Measurements from ENCODE around the gene CTNND2.

Gene CTNND2

DNA sequence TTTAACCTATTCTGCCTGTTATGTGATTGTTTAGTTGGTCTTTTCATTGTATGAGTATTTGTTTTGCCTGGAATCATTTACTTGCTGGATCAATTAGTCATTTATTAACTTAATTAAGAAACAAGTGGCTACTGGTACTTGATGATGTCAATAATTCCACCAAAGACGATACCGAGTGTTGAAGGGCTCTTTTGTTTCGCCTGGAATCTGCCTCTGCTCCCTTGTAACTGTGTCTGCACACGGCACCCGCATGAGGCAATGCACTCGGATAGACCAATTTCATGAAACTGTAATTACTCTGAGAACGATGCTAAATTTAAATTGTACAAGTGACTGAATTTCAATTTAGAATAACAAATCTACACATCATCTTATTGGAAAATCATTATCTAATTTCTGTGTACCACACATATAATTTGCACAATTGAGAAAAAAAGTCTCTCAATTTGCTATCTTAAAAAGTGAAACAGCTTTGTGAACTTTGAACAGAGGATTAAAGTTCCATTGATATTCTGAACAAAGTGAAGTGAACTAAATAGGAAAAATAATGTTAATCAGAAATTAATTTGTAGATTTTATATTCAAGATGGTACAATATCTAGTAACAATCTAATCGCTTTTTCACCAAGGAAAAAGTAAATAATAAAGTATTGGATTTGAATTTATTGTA is 143.2 kb downstream of the CTNND2 start:
- DNase-seq, result no peak

DNA sequence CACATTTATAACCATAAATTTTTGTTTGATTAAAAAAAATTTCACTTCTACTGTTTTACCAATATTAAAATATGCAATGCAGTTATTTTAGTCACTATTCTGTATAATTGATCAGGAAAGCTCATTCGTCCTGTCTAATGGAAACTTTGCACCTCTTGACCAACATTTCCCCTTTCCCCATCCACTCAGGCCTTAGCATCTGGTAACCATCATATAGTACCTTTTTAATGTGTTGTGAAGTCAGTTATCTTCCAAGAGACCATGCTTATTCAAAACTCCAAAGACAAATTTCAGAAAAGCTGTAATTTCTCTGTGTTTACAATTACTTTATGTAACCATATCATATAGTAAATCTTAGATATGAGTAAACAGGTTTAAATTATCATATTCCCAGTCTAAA is 145.9 kb downstream of the CTNND2 start:
- DNase-seq, result no peak

DNA sequence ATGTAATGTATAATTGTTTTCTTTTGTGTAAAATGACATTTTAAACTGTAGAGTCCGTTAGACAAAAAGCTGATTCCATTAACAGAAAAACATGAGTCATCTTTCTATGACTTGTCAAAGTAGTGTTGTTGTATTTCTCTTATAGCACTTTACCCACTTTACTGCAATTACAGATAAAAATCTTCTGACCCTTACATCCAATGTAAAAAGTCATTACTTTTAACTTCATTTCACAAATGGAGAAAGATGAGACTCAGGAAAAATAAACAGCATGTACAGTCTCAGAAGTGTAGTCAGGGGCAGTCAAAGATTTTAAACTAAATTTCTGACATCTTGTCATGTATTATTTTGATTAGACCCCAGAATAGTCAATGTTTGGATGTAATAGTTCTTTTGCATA is 146.6 kb downstream of the CTNND2 start:
- no peak for DNase-seq

DNA sequence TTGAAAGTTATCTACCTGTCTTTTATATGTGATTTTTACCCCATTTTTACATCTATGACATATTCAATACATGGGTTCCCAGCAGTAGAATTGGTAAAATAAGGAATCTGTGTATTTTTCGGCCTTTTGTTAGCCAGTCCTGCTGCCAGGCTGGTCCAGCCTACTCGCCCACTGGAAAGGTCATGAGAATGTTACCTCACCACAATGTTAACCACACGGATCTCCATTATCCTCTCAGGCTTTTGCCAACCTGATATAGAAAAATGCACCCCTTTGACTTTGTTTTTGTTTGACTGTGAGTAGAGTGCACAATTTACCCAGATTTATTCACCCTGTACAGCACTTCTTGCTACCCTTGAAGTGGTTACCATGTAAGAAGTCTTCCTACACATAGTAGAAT is 167.2 kb downstream of the CTNND2 start:
- no peak for DNase-seq

DNA sequence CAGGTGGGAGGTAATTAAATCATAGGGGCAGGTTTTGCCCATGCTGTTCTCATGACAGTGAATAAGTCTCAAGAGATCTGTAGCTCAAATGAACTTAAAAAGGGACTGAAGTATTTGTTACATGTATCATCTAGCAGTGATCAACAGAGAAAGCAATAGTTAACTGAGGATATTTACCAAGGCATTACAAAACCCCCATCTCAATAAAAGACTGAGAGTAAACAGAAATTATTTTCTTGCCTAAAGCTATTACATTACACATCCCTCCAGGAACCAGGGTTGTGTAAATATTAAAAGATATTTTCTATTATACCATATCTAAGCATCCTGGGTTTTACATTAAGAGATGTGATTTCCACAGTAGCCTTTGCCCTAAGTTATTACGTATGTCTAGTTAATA is 169.9 kb downstream of the CTNND2 start:
- DNase-seq, result no peak

DNA sequence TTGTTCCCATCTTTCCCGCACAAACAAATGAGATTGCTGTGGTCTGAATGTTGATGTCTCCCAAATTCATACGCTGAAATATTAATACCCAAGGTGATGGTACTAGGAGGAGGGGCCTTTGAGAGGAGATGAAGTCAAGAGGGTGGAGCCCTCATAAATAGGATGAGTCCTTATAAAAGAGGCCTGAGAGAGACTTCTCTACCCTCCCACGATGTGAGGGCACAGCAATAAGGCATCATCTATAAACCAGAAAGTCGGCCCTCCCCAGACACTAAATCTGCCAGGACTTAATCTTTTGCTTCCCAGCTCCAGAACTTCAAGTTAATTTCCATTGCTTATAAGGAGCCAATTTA is 170.4 kb downstream of the CTNND2 start:
- no peak for DNase-seq

DNA sequence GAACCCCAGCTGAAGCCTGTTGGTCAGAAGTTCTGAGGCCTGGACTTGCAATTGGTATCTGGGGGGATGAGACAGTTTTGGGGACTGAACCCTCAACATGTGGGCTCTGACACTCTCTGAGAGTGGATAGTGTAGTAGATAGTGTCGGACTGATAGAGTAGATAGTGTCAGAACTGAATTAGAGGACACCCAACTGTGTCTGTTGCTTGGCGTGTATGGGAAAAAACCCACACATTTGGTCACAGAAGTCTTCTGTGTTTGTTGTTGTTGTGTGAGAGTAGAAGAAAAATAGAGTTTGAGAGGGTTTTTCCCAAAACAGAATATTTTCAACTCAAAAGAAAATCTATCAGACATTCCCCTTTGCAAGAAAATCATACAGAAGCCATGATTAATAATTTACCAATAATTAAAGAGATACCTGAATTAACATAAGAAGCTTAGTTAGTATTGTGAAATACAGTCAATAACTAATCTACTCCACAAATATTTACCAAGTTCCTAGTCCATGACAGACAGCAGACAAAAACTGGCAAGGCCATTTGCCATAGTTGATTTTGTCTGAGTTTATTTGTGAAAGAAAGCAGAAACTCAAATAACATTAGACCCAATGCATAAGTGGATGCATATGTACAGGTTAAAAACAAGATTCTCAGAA is 170.9 kb downstream of the CTNND2 start:
- no peak for DNase-seq

DNA sequence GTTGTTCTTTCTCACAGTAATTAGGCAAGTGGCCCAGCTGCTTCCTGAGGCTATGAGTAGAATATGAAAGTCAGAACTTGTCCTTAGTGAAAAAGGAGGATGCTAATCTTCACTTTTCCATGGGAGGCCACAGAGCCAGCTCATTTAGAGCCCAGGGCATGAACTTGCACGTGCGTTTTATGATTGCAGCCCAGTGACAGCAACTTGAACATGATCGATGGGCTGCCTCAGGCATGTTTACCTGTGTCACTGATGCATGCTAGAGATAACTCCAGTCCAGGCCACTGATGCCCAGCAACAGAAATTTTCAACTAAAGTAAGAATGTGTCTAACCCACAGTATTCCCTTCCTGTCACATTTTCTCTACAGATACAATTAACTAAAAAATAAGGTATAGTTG is 179.3 kb downstream of the CTNND2 start:
- no peak for DNase-seq

DNA sequence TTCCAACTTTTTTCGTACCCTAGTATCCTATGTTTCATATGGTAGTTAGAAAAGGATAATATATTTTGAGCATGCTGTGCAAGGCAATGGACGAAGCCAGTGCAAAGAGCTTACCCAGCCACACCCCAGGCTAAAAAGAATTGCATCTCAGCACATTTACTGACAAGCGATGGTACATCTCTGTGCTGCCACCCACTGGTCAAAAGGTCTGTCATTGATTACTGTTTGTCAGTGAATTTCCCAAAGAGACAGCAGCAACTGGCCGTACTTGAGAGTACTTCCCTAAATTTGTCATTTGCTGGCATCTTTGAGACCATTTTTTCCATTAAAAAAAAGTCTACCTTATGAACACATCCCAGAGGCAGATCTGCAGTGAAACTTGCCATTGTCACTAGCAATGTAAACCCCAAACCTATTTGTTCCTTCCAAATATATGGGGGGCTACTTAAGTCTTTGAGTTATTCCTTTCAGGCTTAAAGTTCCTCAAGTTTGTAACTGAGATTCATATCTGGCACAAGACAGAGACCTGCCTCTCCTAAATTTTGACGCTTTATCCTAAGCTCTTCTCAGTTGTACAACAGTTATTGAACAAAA is 184.3 kb downstream of the CTNND2 start:
- DNase-seq, result peak; percentile 77

DNA sequence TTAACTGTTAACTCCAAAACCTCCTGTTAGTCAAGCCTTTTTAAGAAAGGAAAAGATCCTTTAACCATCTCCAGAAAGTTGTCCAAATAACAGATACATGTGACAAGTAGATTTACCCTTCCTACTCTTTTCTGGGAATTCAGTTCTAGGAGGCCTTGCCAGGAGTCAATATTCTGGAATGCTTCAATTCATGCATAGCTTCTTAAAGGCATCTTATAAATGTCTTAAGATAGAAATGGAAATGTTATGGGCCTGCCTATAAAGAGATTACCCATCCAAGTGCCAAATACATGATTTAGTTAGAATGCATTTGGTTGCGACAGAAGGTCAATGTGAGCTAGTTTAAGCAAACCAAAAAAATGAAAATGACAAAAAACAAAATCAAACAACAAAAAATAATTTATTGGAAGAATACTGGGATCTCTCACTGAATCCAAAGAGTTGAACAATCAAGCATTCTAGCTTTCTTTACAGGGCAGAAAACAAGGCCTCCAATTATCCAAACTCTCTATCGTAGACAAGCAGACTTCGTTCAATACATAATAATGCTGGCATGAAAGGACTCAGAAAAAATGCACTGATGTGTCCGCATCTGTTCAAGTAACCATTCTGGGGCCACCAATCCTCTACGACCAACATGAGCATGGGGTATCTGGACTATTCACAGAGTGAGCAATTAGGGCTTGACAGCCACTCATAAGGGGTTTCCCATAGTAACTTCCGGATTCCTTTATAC is 188.6 kb downstream of the CTNND2 start:
- peak; percentile 46 for DNase-seq

DNA sequence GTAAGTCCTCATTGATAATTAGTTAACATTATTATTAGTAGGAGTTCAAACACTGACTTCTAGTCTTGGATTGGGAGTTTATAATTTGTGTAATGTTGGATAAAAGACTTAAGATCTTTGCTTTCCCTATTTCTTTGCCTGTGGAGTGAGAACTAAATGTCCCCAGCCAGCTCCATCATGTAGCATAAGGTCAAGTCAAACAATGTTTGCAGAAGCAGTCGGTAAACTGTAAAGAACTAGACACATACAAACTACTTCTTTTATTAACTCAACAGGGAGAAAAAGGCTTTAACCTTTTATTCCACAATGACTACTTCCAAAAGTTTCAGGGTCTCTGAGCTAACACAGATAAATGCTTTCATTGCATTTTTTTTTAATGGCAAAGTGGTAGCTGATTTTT is 192.3 kb downstream of the CTNND2 start:
- no peak for DNase-seq

DNA sequence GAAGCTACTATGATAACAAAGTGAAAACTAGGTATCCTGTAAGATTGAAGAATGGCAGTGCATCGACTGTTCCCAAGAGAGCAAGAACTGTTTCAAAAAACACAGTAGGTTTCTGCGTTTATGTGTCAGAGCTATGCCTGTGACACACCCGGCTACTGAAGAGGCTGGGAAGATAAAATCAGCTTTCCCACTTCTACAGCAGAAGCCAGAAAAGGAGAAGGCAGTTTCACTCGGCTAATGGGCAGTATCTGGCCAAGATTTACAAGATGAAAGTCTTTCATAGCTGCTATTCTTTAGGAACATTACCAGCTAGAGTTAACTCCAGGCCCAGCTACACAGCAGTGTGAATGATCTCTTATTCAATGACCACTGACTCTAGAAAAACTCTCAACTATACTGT is 195.2 kb downstream of the CTNND2 start:
- no peak for DNase-seq

DNA sequence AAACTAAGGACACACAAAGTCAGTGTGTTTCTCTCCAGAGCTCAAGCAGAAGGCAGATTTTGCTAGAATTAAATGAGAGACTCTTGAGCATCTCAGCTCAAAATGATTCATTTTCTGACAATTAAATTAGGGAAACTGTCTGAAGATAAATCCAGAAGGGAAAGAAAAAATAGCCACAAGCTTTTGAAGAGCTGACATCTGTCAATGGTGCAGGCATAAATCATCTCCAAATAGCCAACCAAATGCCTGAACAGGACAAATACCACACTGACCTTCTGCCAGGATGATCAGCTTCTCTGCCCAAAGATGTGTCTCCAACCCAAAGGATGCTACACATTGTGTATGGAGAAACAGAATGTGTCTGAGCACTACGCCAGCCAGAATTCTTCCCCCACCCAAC is 199.3 kb downstream of the CTNND2 start:
- no peak for DNase-seq

DNA sequence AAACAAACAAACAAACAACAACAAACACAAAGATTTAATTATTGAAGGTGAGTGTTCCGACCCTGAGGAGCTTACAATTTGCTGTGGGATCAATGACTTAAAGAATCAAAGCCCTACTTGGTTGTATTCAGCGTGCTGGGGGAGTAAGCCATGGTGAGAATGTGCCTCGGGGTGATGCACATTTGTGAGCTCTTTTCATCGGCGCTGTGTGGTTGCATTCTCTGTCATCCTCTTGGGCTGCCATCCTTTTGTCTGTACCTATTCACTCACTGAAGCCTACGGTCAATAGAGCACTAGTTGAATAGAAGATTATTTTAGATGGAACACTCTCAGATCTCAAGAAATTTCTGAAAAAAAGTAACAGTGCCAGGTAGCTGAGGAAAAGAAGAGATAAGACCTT is 203.9 kb downstream of the CTNND2 start:
- DNase-seq, result no peak

DNA sequence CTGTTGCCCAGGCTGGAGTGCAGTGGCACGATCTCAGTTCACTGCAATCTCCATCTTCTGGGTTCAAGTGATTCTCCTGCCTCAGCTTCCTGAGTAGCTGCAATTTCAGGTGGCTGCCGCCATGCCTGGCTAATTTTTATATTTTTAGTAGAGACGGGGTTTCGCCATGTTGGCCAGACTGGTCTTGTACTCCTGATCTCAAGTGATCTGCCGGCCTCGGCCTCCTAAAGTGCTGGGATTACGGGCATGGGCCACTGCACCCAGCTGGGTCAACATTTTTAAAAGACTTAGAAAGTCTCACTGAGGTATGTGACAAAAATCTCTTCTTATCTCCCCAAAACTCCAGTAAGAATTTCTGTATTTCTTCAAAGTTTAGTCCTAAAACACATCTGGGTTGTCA is 211.6 kb downstream of the CTNND2 start:
- DNase-seq, result no peak

DNA sequence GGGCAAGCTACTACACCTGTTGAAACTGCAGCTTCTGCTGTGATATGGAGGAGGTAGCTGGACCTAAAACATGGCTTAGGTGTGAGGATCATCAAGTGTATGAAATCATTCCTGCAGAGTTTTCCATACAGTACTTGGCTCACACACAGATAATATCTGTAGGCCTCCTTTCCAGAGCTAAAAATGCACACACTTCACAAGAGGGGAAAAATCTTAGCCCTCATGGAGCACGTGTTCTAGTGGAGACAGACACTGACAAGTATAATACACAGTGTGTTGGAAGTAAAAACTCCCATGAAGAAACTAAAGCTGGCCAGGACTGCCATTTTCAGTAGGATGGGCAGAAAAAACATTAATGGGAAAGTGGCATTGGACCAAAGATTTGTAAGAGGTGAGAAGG is 216.7 kb downstream of the CTNND2 start:
- no peak for DNase-seq

DNA sequence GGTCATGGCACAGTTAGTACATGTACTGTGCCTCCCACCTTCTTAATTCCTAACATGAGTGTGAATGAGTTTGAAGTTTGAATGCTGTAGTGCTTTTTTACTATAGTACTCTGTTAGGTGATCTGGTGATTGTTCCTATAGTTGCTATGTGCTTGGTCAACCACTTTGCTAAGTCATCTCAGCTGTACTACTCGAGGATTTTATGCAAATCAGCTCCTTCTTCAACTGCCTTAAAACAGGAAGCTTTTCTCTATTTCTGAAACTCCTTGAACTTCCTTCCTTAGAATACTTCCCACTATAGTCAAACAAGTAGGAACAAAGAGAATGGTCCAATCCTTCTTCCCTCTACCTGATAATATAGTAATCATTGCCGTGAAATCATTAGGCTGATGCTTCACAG is 219.6 kb downstream of the CTNND2 start:
- no peak for DNase-seq

DNA sequence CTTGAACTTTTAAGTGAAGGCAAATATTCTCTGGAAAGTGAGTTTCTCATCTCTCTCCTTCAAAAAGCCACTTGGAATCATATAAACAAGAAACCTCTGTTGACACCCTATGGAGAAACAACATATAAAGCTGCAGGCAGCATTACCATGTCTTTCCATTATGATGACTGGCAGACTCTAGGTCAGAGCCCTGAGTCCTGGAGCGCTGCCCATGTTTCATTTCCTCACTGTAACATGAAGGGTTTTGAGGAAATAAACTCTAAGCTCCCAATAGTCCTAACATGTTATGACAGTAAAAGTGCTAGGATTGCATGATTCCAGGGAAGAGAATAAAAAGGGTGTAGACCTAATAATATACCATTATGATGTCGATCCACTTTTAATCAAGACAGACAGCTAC is 220.6 kb downstream of the CTNND2 start:
- no peak for DNase-seq

DNA sequence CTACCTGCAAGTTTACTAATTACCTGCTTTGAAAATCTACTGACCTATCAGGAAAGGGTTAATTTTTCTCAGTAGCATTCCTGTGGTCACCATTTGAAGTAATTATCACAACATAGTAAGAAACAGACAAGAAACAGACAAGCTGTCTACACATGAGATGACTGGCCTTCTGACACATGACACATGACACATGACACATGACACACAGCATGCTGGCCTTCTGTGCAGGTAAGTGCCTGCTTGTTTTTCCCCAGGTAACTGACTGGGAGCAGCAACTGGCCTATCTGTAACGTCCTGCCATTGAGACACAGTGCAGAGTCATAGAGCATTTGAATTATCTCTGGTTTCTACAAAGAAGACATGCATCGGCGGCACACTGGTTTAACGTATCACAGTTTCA is 222.4 kb downstream of the CTNND2 start:
- DNase-seq, result no peak

DNA sequence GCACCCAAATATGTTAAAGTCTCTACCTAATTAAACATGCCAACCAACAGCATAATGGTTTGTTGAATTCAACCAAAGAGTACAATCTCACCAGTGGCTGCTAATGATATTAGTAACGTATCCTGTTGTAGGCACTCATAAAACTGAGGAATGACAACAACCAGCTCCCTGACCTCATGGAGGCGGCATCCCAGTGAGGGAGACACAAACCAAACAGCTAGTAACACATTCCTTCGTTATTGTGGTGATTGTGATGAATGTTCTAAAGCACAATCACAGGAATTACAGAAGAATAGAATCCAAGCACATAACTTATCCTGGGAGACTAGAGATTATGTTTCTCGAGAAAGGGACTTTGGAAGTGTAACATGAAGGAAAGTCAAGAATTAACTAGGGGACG is 224.6 kb downstream of the CTNND2 start:
- no peak for DNase-seq

DNA sequence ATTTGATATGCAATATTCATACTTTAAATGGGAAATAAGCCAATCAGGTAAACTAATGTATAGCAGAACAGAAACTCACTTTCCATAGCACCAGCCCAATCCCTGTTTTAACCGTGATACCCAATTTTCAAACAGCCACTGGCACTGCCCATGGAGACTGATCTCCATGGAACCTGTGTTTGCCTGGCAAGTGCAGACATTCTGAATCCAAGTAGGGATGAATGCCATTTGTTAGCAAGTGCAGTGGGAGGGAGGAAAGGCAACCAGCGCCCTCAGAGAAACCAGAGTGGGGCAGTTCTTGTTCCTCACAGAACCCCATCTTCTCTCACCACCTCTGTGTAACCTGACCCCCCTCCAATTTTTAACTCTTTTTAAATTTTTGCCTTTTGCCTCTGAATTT is 229.1 kb downstream of the CTNND2 start:
- peak; percentile 29 for DNase-seq

DNA sequence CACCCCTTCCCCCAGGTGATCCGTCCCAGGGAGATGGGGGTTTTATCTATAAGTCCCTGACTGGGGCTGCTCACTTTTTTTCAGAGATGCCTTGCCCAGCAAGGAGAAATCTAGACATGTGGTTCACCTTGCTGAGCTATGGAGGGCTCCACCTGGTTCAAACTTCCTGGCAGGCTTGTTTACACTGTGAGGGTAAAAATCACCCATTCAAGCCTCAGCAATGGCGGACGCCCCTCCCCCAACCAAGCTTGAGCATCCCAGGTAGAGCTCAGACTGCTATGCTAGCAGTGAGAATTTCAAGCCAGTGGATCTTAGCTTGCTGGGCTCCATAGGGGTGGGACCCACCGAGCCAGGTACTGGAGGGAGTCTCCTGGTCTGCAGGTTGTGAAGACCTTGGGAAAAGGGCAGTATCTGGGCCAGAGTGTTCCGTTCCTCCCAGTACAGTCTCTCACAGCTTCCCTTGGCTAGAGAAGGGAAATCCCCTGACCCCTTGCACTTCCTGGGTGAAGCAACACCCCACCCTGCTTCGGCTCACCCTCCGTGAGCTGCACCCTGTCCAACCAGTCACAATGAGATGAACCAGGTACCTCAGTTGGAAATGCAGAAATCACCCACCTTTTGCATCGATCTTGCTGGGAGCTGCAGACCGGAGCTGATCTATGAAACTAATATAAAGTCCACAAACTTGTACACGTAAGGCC is 231.7 kb downstream of the CTNND2 start:
- DNase-seq, result no peak

DNA sequence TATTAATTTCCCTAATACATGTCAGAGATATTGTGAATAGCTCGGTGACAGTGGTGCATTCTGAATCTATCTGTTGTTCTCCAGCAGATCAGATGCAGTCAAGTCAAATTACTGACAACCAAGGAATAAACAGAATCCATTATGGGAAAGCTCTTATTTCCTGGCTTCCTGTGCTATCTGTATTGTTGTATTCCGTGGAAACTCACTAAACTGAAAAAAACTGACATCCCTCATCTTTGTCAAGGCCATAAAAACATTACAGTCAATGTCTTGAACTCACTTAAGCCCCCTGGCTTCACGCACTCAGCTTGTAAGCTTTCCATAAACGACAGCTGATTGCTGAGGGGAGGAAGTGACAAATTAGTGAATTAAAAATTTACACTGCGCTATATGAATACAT is 245.9 kb downstream of the CTNND2 start:
- no peak for DNase-seq

DNA sequence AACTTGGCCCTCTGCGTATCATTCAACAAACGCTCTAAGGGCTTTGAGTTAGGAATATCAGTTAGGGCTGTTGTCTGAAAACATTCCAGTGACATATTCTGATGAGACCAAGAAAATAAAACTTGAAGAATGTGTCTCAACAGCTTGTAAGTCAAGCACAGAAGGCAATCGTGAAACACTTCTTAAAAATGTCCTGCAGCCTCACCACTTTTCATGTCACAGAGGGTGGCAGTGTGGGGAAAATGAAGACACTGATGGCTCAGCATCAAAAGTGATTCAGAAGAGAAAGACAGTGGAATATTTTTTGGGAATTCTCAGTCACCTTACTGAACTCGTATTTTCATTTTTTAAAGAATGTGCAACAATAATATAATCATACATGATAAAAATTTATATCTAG is 247.3 kb downstream of the CTNND2 start:
- DNase-seq, result no peak

All from midbrain (tissue), 1 donor.